SK-N-SH treated with all-trans-retinoic acid at 6 μM for 48 hours (cell line): ENCODE data around the gene LAPTM4A.

Source experiments
- GLIS3 ChIP-seq: fragments of 250-450 bp; sonication (Bioruptor Pico); IDR thresholded peaks from 2 replicates; pipeline ENCODE4 v1.5.0; 2020; ENCODE audit warnings: mild to moderate bottlenecking, moderate library complexity
- RARB ChIP-seq: fragments of 250-450 bp; sonication (Bioruptor Pico); IDR thresholded peaks from 2 replicates; pipeline ENCODE4 v1.8.0; 2021; ENCODE audit warnings: mild to moderate bottlenecking, moderate library complexity
- ZNF8 ChIP-seq: fragments of 450-650 bp; formaldehyde crosslinking; IDR thresholded peaks from 2 replicates; pipeline ENCODE4 v1.5.0; 2020; ENCODE audit warnings: mild to moderate bottlenecking, moderate library complexity
- TF ChIP-seq, protein P1 (sequence below): fragments of 250-450 bp; sonication (Bioruptor Pico); IDR thresholded peaks from 2 replicates; pipeline ENCODE4 v1.5.1; 2020; ENCODE audit warnings: low read depth, mild to moderate bottlenecking, moderate library complexity
- TF ChIP-seq, protein P2 (sequence below): fragments of 250-450 bp; sonication (Bioruptor Pico); IDR thresholded peaks from 2 replicates; pipeline ENCODE4 v1.8.0; 2020; ENCODE audit warnings: mild to moderate bottlenecking, moderate library complexity, borderline replicate concordance

DNA sequence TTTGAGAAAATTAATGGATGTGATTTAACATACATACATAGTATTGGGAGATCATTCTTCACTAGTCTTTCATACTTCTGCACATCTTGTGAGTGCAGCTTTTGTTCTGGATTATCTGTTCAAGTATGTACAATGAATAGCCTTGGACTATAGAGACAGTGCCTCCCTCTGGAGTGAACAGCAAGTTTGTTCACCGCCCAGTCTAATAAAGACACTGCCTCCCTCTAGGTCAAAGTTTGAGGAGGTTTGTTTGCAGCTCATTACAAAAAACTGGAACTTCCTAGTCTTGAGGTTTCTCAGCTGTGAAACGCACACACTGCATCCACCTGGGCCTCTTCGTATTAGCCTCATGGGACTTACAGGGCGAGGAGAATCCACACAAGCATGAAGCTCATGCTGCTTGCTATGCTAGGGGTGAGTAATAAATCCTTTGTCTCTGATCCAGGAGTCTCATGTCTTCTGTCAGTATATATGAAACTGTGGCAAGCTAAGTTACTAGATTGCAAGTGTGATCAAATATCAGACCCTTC is 26.0 kb upstream of the LAPTM4A start:
- TF ChIP-seq GLIS3 (CRISPR knock-in tag) (no peak), ZNF8 (CRISPR knock-in tag) (no peak), RARB (CRISPR knock-in tag) (no peak)
- TF ChIP-seq, protein P1, sequence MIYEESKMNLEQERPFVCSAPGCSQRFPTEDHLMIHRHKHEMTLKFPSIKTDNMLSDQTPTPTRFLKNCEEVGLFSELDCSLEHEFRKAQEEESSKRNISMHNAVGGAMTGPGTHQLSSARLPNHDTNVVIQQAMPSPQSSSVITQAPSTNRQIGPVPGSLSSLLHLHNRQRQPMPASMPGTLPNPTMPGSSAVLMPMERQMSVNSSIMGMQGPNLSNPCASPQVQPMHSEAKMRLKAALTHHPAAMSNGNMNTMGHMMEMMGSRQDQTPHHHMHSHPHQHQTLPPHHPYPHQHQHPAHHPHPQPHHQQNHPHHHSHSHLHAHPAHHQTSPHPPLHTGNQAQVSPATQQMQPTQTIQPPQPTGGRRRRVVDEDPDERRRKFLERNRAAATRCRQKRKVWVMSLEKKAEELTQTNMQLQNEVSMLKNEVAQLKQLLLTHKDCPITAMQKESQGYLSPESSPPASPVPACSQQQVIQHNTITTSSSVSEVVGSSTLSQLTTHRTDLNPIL (CRISPR knock-in tag), result no peak
- TF ChIP-seq, protein P2, sequence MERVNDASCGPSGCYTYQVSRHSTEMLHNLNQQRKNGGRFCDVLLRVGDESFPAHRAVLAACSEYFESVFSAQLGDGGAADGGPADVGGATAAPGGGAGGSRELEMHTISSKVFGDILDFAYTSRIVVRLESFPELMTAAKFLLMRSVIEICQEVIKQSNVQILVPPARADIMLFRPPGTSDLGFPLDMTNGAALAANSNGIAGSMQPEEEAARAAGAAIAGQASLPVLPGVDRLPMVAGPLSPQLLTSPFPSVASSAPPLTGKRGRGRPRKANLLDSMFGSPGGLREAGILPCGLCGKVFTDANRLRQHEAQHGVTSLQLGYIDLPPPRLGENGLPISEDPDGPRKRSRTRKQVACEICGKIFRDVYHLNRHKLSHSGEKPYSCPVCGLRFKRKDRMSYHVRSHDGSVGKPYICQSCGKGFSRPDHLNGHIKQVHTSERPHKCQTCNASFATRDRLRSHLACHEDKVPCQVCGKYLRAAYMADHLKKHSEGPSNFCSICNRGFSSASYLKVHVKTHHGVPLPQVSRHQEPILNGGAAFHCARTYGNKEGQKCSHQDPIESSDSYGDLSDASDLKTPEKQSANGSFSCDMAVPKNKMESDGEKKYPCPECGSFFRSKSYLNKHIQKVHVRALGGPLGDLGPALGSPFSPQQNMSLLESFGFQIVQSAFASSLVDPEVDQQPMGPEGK (CRISPR knock-in tag), result no peak
